ENCODE results near the gene CDHR5.

DNA sequence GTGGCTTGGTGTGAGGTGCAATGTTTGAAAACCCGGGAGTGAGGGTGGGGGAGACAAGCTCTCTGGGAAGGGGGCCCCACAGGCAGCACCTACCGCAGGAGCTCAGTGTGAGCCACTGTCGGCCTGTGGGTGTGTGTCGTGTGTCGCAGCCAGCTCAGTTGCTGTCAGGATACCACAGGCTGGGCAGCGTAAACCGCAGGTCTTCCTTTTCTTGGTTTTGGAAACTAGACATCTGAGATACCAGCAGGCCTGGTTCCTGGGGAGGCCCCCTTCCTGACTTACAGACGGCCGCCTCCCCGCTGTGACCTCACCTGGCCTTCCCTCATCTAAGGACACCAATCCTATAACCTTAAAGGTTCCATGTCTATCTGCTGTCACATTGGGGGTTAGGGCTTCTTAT, 28.4 kb downstream of the CDHR5 start:
- TF ChIP-seq, protein P1, sequence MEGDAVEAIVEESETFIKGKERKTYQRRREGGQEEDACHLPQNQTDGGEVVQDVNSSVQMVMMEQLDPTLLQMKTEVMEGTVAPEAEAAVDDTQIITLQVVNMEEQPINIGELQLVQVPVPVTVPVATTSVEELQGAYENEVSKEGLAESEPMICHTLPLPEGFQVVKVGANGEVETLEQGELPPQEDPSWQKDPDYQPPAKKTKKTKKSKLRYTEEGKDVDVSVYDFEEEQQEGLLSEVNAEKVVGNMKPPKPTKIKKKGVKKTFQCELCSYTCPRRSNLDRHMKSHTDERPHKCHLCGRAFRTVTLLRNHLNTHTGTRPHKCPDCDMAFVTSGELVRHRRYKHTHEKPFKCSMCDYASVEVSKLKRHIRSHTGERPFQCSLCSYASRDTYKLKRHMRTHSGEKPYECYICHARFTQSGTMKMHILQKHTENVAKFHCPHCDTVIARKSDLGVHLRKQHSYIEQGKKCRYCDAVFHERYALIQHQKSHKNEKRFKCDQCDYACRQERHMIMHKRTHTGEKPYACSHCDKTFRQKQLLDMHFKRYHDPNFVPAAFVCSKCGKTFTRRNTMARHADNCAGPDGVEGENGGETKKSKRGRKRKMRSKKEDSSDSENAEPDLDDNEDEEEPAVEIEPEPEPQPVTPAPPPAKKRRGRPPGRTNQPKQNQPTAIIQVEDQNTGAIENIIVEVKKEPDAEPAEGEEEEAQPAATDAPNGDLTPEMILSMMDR (conservative IDR thresholded peaks at IDR 0.05 in 1 of 2, IDR thresholded peaks at IDR 0.05 in 1 of 2; ENCODE audit: extremely low read depth in 1 of 2, insufficient read depth in 1 of 2, low read depth in 1 of 2, low read length in 2 of 2): no peak
- TF ChIP-seq EZH2 (IDR thresholded peaks at IDR 0.05; ENCODE audit: borderline replicate concordance, low read length): no peak
